Measurements from ENCODE around the gene LGALS12.

GRCh38 chr11:63554877-63555223 lies 49.0 kb downstream of the LGALS12 start:
- TF ChIP-seq, protein P1, sequence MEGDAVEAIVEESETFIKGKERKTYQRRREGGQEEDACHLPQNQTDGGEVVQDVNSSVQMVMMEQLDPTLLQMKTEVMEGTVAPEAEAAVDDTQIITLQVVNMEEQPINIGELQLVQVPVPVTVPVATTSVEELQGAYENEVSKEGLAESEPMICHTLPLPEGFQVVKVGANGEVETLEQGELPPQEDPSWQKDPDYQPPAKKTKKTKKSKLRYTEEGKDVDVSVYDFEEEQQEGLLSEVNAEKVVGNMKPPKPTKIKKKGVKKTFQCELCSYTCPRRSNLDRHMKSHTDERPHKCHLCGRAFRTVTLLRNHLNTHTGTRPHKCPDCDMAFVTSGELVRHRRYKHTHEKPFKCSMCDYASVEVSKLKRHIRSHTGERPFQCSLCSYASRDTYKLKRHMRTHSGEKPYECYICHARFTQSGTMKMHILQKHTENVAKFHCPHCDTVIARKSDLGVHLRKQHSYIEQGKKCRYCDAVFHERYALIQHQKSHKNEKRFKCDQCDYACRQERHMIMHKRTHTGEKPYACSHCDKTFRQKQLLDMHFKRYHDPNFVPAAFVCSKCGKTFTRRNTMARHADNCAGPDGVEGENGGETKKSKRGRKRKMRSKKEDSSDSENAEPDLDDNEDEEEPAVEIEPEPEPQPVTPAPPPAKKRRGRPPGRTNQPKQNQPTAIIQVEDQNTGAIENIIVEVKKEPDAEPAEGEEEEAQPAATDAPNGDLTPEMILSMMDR (IDR thresholded peaks at IDR 0.05) = no peak
- TF ChIP-seq POLR2A (IDR thresholded peaks at IDR 0.05) (no peak), EP300 (IDR thresholded peaks at IDR 0.05) (no peak), POLR2AphosphoS5 (IDR thresholded peaks at IDR 0.05) (no peak)

All from suprapubic skin (tissue), 4 donors.